Chondrocyte (in vitro differentiated cells): ENCODE data around the gene NDUFB10. TPM values are rescaled to one million over a fixed set of nuclear protein-coding genes. Genes with fewer than 3 reads are reported as not detected.
A peak's percentile ranks its signal among the peaks of the same experiment; 100 is the strongest.
"Not testable (repeated sequence)": the region's sequence is repeated elsewhere in the genome, so short reads cannot be mapped to it uniquely, and the experiment has no call there.

Experiments
- DNase-seq: peaks from one replicate; pipeline ENCODE4 v3.0.0; 2021; ENCODE audit warnings: mixed read lengths, low spot score
- H3K27ac Mint-ChIP-seq: one replicate; pipeline ENCODE4 v1.8.0; 2021; ENCODE audit warnings: mild to moderate bottlenecking, moderate library complexity, mixed read lengths; ENCODE audit not compliant: unreplicated experiment
- H3K27me3 Mint-ChIP-seq: 2 replicates; pipeline ENCODE4 v1.8.0; 2021; ENCODE audit warnings: low read depth, mixed read lengths
- H3K36me3 Mint-ChIP-seq: 2 replicates; pipeline ENCODE4 v1.8.0; 2021; ENCODE audit warnings: low read depth, mixed read lengths
- H3K4me1 Mint-ChIP-seq: 2 replicates; pipeline ENCODE4 v1.8.0; 2021; ENCODE audit warnings: low read depth, mild to moderate bottlenecking, mixed read lengths
- H3K4me3 Mint-ChIP-seq: one replicate; pipeline ENCODE4 v1.8.0; 2021; ENCODE audit warnings: mild to moderate bottlenecking, moderate library complexity, mixed read lengths; ENCODE audit not compliant: unreplicated experiment
- H3K9me3 Mint-ChIP-seq: 2 replicates; pipeline ENCODE4 v1.8.0; 2021; ENCODE audit warnings: low read depth, mixed read lengths
- CTCF ChIP-seq: fragments of 200-600 bp; sonication (generic); IDR thresholded peaks from 2 replicates; pipeline ENCODE4 v1.5.0; 2021; ENCODE audit warnings: antibody characterized with exemption, mild to moderate bottlenecking, moderate library complexity
- total RNA-seq: library from RNA; stranded (reverse); gene quantifications from 3 replicates; pipeline ENCODE4 v1.2.1, GENCODE V29; 2021

NDUFB10 gene
- total RNA-seq, 1 donor from 2014 or later, result 97.9 TPM

GRCh38 chr16:1950559-1950958, 8.8 kb upstream of the NDUFB10 start:
- Mint-ChIP-seq H3K36me3 (no peaks in the 10 kb centered on the region), H3K27me3 (no peaks in the 10 kb centered on the region), H3K27ac (no peak overlapping the region), H3K9me3 (no peaks in the 10 kb centered on the region), H3K4me3 (no peak overlapping the region), H3K4me1 (no peaks in the 10 kb centered on the region)
- no peak for DNase-seq
- no peak for TF ChIP-seq CTCF

GRCh38 chr16:1953734-1954133, 5.6 kb upstream of the NDUFB10 start:
- H3K27me3 Mint-ChIP-seq, result no peaks in the 10 kb centered on the region
- H3K9me3 Mint-ChIP-seq, result no peaks in the 10 kb centered on the region
- peak; percentile 85 for DNase-seq
- H3K4me1 Mint-ChIP-seq, result no peaks in the 10 kb centered on the region
- no peak overlapping the region for H3K4me3 Mint-ChIP-seq
- H3K36me3 Mint-ChIP-seq, result no peaks in the 10 kb centered on the region
- TF ChIP-seq CTCF, result no peak
- H3K27ac Mint-ChIP-seq, result no peak overlapping the region

GRCh38 chr16:1957434-1958142, 1.8 kb upstream of the NDUFB10 start:
- H3K27me3 Mint-ChIP-seq, H3K27ac Mint-ChIP-seq, H3K9me3 Mint-ChIP-seq, H3K4me3 Mint-ChIP-seq, DNase-seq, H3K36me3 Mint-ChIP-seq: not testable (repeated sequence)
- peaks cover 28% of the 10 kb centered on the region for H3K4me1 Mint-ChIP-seq

- H3K9me3 Mint-ChIP-seq, H3K27ac Mint-ChIP-seq, H3K4me3 Mint-ChIP-seq, H3K27me3 Mint-ChIP-seq, H3K36me3 Mint-ChIP-seq: not testable (repeated sequence)
- H3K4me1 Mint-ChIP-seq, result peaks cover 33% of the 10 kb centered on the region
- peak; percentile 75 for DNase-seq
These were observed 1.2 kb upstream of the NDUFB10 start for GRCh38 chr16:1958143-1958491.

GRCh38 chr16:1958715-1959268, 546 bp upstream of the NDUFB10 start:
- peak overlapping the region; percentile 59 for H3K27ac Mint-ChIP-seq
- peak overlapping the region; percentile 97 for H3K4me3 Mint-ChIP-seq
- H3K9me3 Mint-ChIP-seq, result no peaks in the 10 kb centered on the region
- no peak for DNase-seq
- H3K27me3 Mint-ChIP-seq, result no peaks in the 10 kb centered on the region
- peaks cover 40% of the 10 kb centered on the region for H3K4me1 Mint-ChIP-seq
- peaks cover 12% of the 10 kb centered on the region for H3K36me3 Mint-ChIP-seq
- TF ChIP-seq CTCF, result no peak

GRCh38 chr16:1960665-1961630, 1.6 kb downstream of the NDUFB10 start:
- peak overlapping the region; percentile 96 for H3K27ac Mint-ChIP-seq
- H3K4me3 Mint-ChIP-seq, result peak overlapping the region; percentile 97
- H3K4me1 Mint-ChIP-seq, result peaks cover 50% of the 10 kb centered on the region
- no peak for DNase-seq
- H3K9me3 Mint-ChIP-seq, result no peaks in the 10 kb centered on the region
- no peak for TF ChIP-seq CTCF
- H3K27me3 Mint-ChIP-seq, result no peaks in the 10 kb centered on the region
- peaks cover 15% of the 10 kb centered on the region for H3K36me3 Mint-ChIP-seq
